ENCODE measurements around the gene MICAL2.

DNA sequence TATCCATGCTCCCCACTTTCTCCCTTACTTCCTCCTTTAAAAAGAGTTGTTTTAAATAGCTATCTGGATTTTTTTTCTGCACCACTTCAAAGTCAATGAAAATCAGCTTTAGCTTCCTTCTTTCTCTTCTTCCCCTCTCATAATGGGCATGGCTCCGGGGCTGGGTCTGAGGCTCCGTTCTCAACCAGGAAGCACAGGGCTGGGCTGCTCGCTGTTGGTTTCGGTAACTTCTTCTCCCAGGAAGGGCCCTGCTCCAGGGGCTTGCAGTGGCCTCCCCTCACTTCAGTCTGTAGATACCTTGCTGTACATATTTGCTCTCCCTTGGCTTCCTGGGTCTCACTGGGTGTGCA lies 23.8 kb downstream of the MICAL2 start:
- TF ChIP-seq POLR2A (IDR thresholded peaks at IDR 0.05) (no peak), EP300 (IDR thresholded peaks at IDR 0.05) (no peak), CTCF (IDR thresholded peaks at IDR 0.05) (no peak)
